WTC11 (cell line): ENCODE data around the gene WFS1. TPM values are rescaled to one million over a fixed set of nuclear protein-coding genes. Genes with fewer than 3 reads are reported as not detected.

Source experiments
- ATAC-seq: fragments of 200-7000 bp; cut with Tn5 transposase; 2 replicates; pipeline ENCODE4 v1.10.0; 2021; ENCODE audit warnings: mild to moderate bottlenecking, moderate library complexity
- CTCF ChIA-PET: fragments of 300-600 bp; sonication (Branson Sonifier 250); formaldehyde crosslinking; loops from one replicate; lab custom pipeline; 2021; ENCODE audit warnings: antibody characterized with exemption; lab: Charles Lee
- POLR2A ChIA-PET: fragments of 350-600 bp; sonication (Branson Sonifier 250); formaldehyde crosslinking; loops from one replicate; lab custom pipeline; 2021; ENCODE audit warnings: antibody characterized with exemption; lab: Charles Lee
- DNase-seq: peaks from one replicate; pipeline ENCODE4 v3.0.0; 2021; ENCODE audit warnings: low spot score
- H3K27ac Mint-ChIP-seq: 2 replicates; pipeline ENCODE4 v1.8.0; 2021; ENCODE audit warnings: mixed read lengths
- H3K27me3 Mint-ChIP-seq: 2 replicates; pipeline ENCODE4 v1.8.0; 2021; ENCODE audit warnings: low read depth, mild to moderate bottlenecking, moderate library complexity, mixed read lengths
- H3K36me3 Mint-ChIP-seq: 2 replicates; pipeline ENCODE4 v1.8.0; 2021; ENCODE audit warnings: mixed read lengths
- H3K4me1 Mint-ChIP-seq: 2 replicates; pipeline ENCODE4 v1.8.0; 2022; ENCODE audit warnings: mixed read lengths
- H3K4me3 Mint-ChIP-seq: 2 replicates; pipeline ENCODE4 v1.8.0; 2021; ENCODE audit warnings: mild to moderate bottlenecking, moderate library complexity, mixed read lengths
- H3K9me3 Mint-ChIP-seq: 2 replicates; pipeline ENCODE4 v1.8.0; 2021; ENCODE audit warnings: mixed read lengths
- CBFB ChIP-seq: sonication (generic); formaldehyde crosslinking; IDR thresholded peaks from 2 replicates; pipeline ENCODE4 v1.8.1; 2022; ENCODE audit warnings: mild to moderate bottlenecking, low read depth, missing genetic modification reagents
- ELF4 ChIP-seq: sonication (generic); formaldehyde crosslinking; IDR thresholded peaks from 2 replicates; pipeline ENCODE4 v1.8.1; 2022; ENCODE audit warnings: low read depth, mild to moderate bottlenecking, moderate library complexity, missing genetic modification reagents
- FOXJ3 ChIP-seq: sonication (generic); formaldehyde crosslinking; IDR thresholded peaks from 2 replicates; pipeline ENCODE4 v1.9.0; 2021; ENCODE audit warnings: missing genetic modification reagents, mild to moderate bottlenecking, borderline replicate concordance
- GTF2I ChIP-seq: fragments of 250-450 bp; sonication (Bioruptor Pico); conservative IDR thresholded peaks from 2 replicates; pipeline ENCODE4 v1.4.0; 2021; ENCODE audit warnings: mild to moderate bottlenecking
- HMGXB4 ChIP-seq: sonication (generic); formaldehyde crosslinking; IDR thresholded peaks from 2 replicates; pipeline ENCODE4 v1.8.1; 2023; ENCODE audit warnings: mild to moderate bottlenecking, moderate library complexity, missing genetic modification reagents
- JAZF1 ChIP-seq: fragments of 250-450 bp; sonication (Bioruptor Pico); IDR thresholded peaks from 2 replicates; pipeline ENCODE4 v1.9.0; 2021; ENCODE audit warnings: moderate library complexity, mild to moderate bottlenecking, inconsistent platforms
- MLX ChIP-seq: sonication (generic); formaldehyde crosslinking; IDR thresholded peaks from 2 replicates; pipeline ENCODE4 v1.8.1; 2023; ENCODE audit warnings: mild to moderate bottlenecking, missing genetic modification reagents, moderate library complexity
- MXD4 ChIP-seq: fragments of 250-450 bp; sonication (Bioruptor Pico); IDR thresholded peaks from 2 replicates; pipeline ENCODE4 v1.8.0; 2021; ENCODE audit warnings: mild to moderate bottlenecking, moderate library complexity, borderline replicate concordance
- MYBL2 ChIP-seq: sonication (generic); formaldehyde crosslinking; IDR thresholded peaks from 2 replicates; pipeline ENCODE4 v1.8.1; 2023; ENCODE audit warnings: mild to moderate bottlenecking, moderate library complexity, missing genetic modification reagents
- NFE2L1 ChIP-seq: sonication (generic); formaldehyde crosslinking; IDR thresholded peaks from 2 replicates; pipeline ENCODE4 v1.8.1; 2023; ENCODE audit warnings: missing genetic modification reagents
- NR1H2 ChIP-seq: sonication (generic); formaldehyde crosslinking; IDR thresholded peaks from 2 replicates; pipeline ENCODE4 v1.9.0; 2021; ENCODE audit warnings: mild to moderate bottlenecking, moderate library complexity, missing genetic modification reagents
- OVOL2 ChIP-seq: fragments of 250-450 bp; sonication (Bioruptor Pico); IDR thresholded peaks from 2 replicates; pipeline ENCODE4 v1.9.0; 2021; ENCODE audit warnings: mild to moderate bottlenecking, borderline replicate concordance
- STAT6 ChIP-seq: sonication (generic); formaldehyde crosslinking; conservative IDR thresholded peaks from 2 replicates; pipeline ENCODE4 v1.8.1; 2023; ENCODE audit warnings: mild to moderate bottlenecking, low read depth, missing genetic modification reagents, moderate library complexity
- ZNF416 ChIP-seq: fragments of 250-450 bp; sonication (Bioruptor Pico); IDR thresholded peaks from 2 replicates; pipeline ENCODE4 v1.9.0; 2021; ENCODE audit warnings: mild to moderate bottlenecking, inconsistent platforms
- ZNF423 ChIP-seq: fragments of 250-450 bp; sonication (Bioruptor Pico); IDR thresholded peaks from 2 replicates; pipeline ENCODE4 v2.1.2; 2022; ENCODE audit warnings: mild to moderate bottlenecking, moderate library complexity
- ZNF532 ChIP-seq: fragments of 250-450 bp; sonication (Bioruptor Pico); IDR thresholded peaks from 2 replicates; pipeline ENCODE4 v1.9.0; 2021; ENCODE audit warnings: mild to moderate bottlenecking, borderline replicate concordance
- total RNA-seq: library from RNA; stranded (reverse); gene quantifications from 3 replicates; pipeline ENCODE4 v1.2.3, GENCODE V29; 2021

Gene WFS1
- total RNA-seq, 1 experiment from 2014 or later, result 34.7 TPM

GRCh38 chr4:6277935-6278800, 8.5 kb downstream of the WFS1 start:
- DNase-seq (no peak), ATAC-seq (no peak)
- H3K27me3 Mint-ChIP-seq, result no peaks in the 10 kb centered on the region
- no peaks in the 10 kb centered on the region for H3K9me3 Mint-ChIP-seq
- TF ChIP-seq ZNF532 (CRISPR knock-in tag), result no peak
- TF ChIP-seq ZNF416, result no peak
- no peak for TF ChIP-seq HMGXB4 (CRISPR knock-in tag)
- TF ChIP-seq MXD4 (CRISPR knock-in tag), result no peak
- TF ChIP-seq OVOL2 (CRISPR knock-in tag), result no peak
- H3K27ac Mint-ChIP-seq, result no peak overlapping the region
- H3K4me1 Mint-ChIP-seq, result peaks cover 17% of the 10 kb centered on the region
- CTCF ChIA-PET, result interaction anchor here (1.8 kb wide), 1 partner anchor 27 kb away, joined by 5 read pairs; no protein-coding TSS in a partner anchor
- peaks cover 2% of the 10 kb centered on the region; the same call in 1 of the 2 replicates for H3K36me3 Mint-ChIP-seq
- H3K4me3 Mint-ChIP-seq, result no peak overlapping the region
- POLR2A ChIA-PET, result no interaction called here

- H3K9me3 Mint-ChIP-seq, result no peaks in the 10 kb centered on the region
- CTCF ChIA-PET, result interaction anchor here (1.8 kb wide), 1 partner anchor 28 kb away, joined by 5 read pairs; no protein-coding TSS in a partner anchor
- TF ChIP-seq FOXJ3 (CRISPR knock-in tag) (no peak), GTF2I (CRISPR knock-in tag) (no peak), ELF4 (CRISPR knock-in tag) (no peak), NFE2L1 (CRISPR knock-in tag) (no peak), JAZF1 (CRISPR knock-in tag) (no peak), NR1H2 (CRISPR knock-in tag) (no peak), MYBL2 (CRISPR knock-in tag) (no peak), STAT6 (CRISPR knock-in tag) (no peak), ZNF423 (no peak), MLX (CRISPR knock-in tag) (no peak), CBFB (no peak)
- POLR2A ChIA-PET, result no interaction called here
- H3K27me3 Mint-ChIP-seq, result no peaks in the 10 kb centered on the region
- ATAC-seq (no peak), DNase-seq (no peak)
- no peak overlapping the region for H3K4me3 Mint-ChIP-seq
- H3K36me3 Mint-ChIP-seq, result peaks cover 2% of the 10 kb centered on the region; the same call in 1 of the 2 replicates
- H3K27ac Mint-ChIP-seq, result no peak overlapping the region
- peaks cover 11% of the 10 kb centered on the region for H3K4me1 Mint-ChIP-seq
Measured at GRCh38 chr4:6278801-6279197, 9.1 kb downstream of the WFS1 start.
